HEK293 (cell line): ENCODE measurements around the gene SPTBN2.

Experiments used
- BCL11A ChIP-seq: fragments of 450-650 bp; formaldehyde crosslinking; IDR thresholded peaks from 2 replicates; pipeline ENCODE4 v1.5.1; 2016; ENCODE audit warnings: low read depth, missing biosample characterization, missing genetic modification characterization
- EGR2 ChIP-seq: fragments of 450-650 bp; formaldehyde crosslinking; IDR thresholded peaks from 2 replicates; pipeline ENCODE4 v1.5.1; 2016; ENCODE audit warnings: low read depth, missing biosample characterization, missing genetic modification characterization
- GLIS2 ChIP-seq: fragments of 450-650 bp; formaldehyde crosslinking; IDR thresholded peaks from 2 replicates; pipeline ENCODE4 v1.5.1; 2016; ENCODE audit warnings: missing biosample characterization, missing genetic modification characterization
- HIC1 ChIP-seq: fragments of 450-650 bp; formaldehyde crosslinking; IDR thresholded peaks from 2 replicates; pipeline ENCODE4 v1.5.1; 2016; ENCODE audit warnings: missing biosample characterization, missing genetic modification characterization
- KLF1 ChIP-seq: fragments of 450-650 bp; formaldehyde crosslinking; IDR thresholded peaks from 2 replicates; pipeline ENCODE4 v1.5.1; 2016; ENCODE audit warnings: missing biosample characterization, missing genetic modification characterization
- PATZ1 ChIP-seq: fragments of 450-650 bp; formaldehyde crosslinking; IDR thresholded peaks from 2 replicates; pipeline ENCODE4 v1.5.1; 2016; ENCODE audit warnings: missing biosample characterization, missing genetic modification characterization
- PBX3 ChIP-seq: sonication (generic); formaldehyde crosslinking; IDR thresholded peaks from 2 replicates; pipeline ENCODE4 v1.8.1; 2022; ENCODE audit warnings: mild to moderate bottlenecking, moderate library complexity, missing genetic modification reagents
- SP2 ChIP-seq: fragments of 450-650 bp; formaldehyde crosslinking; IDR thresholded peaks from 2 replicates; pipeline ENCODE4 v1.5.1; 2016; ENCODE audit warnings: missing biosample characterization, missing genetic modification characterization
- WT1 ChIP-seq: fragments of 450-650 bp; formaldehyde crosslinking; IDR thresholded peaks from 2 replicates; pipeline ENCODE4 v1.5.1; 2016; ENCODE audit warnings: missing biosample characterization, missing genetic modification characterization
- ZBTB11 ChIP-seq: fragments of 450-650 bp; formaldehyde crosslinking; conservative IDR thresholded peaks from 2 replicates; pipeline ENCODE4 v1.5.1; 2016; ENCODE audit warnings: low read depth, missing biosample characterization, missing genetic modification characterization
- ZBTB48 ChIP-seq: fragments of 450-650 bp; formaldehyde crosslinking; IDR thresholded peaks from 2 replicates; pipeline ENCODE4 v1.5.1; 2016; ENCODE audit warnings: missing biosample characterization, missing genetic modification characterization
- ZFHX2 ChIP-seq: fragments of 450-650 bp; formaldehyde crosslinking; conservative IDR thresholded peaks from 2 replicates; pipeline ENCODE4 v1.5.1; 2016; ENCODE audit warnings: missing biosample characterization, missing genetic modification characterization
- ZIC2 ChIP-seq: fragments of 450-650 bp; formaldehyde crosslinking; IDR thresholded peaks from 2 replicates; pipeline ENCODE4 v1.5.1; 2016; ENCODE audit warnings: missing biosample characterization, missing genetic modification characterization
- ZNF148 ChIP-seq: fragments of 450-650 bp; formaldehyde crosslinking; IDR thresholded peaks from 2 replicates; pipeline ENCODE4 v1.5.0; 2017; ENCODE audit warnings: missing biosample characterization, missing genetic modification characterization, borderline replicate concordance
- ZNF292 ChIP-seq: fragments of 450-650 bp; formaldehyde crosslinking; IDR thresholded peaks from 2 replicates; pipeline ENCODE4 v1.5.1; 2016; ENCODE audit warnings: low read depth, missing biosample characterization, missing genetic modification characterization, borderline replicate concordance
- ZNF324 ChIP-seq: fragments of 450-650 bp; formaldehyde crosslinking; IDR thresholded peaks from 2 replicates; pipeline ENCODE4 v1.5.1; 2016; ENCODE audit warnings: missing biosample characterization, missing genetic modification characterization
- ZNF335 ChIP-seq: fragments of 450-650 bp; formaldehyde crosslinking; conservative IDR thresholded peaks from 2 replicates; pipeline ENCODE4 v1.5.1; 2016; ENCODE audit warnings: missing biosample characterization, missing genetic modification characterization
- ZNF692 ChIP-seq: fragments of 450-650 bp; formaldehyde crosslinking; IDR thresholded peaks from 2 replicates; pipeline ENCODE4 v1.5.1; 2016; ENCODE audit warnings: missing biosample characterization, missing genetic modification characterization
- ZNF701 ChIP-seq: fragments of 450-650 bp; formaldehyde crosslinking; IDR thresholded peaks from 2 replicates; pipeline ENCODE4 v1.5.1; 2016; ENCODE audit warnings: missing biosample characterization, missing genetic modification characterization
- ZNF777 ChIP-seq: fragments of 450-650 bp; formaldehyde crosslinking; IDR thresholded peaks from 2 replicates; pipeline ENCODE4 v1.5.1; 2017; ENCODE audit warnings: missing biosample characterization, missing genetic modification characterization, borderline replicate concordance
- ZSCAN16 ChIP-seq: fragments of 450-650 bp; formaldehyde crosslinking; IDR thresholded peaks from 2 replicates; pipeline ENCODE4 v1.5.1; 2016; ENCODE audit warnings: missing biosample characterization, missing genetic modification characterization
- ZSCAN30 ChIP-seq: fragments of 450-650 bp; IDR thresholded peaks from 2 replicates; pipeline ENCODE4 v1.5.1; 2018; ENCODE audit warnings: missing biosample characterization, mild to moderate bottlenecking, missing genetic modification characterization, moderate library complexity
- ZSCAN5A ChIP-seq: fragments of 450-650 bp; formaldehyde crosslinking; IDR thresholded peaks from 2 replicates; pipeline ENCODE4 v1.5.1; 2016; ENCODE audit warnings: missing biosample characterization, missing genetic modification characterization

Gene SPTBN2

GRCh38 chr11:66744485-66745355 lies 15.7 kb upstream of the SPTBN2 start (continued):
- TF ChIP-seq EGR2 (tag by site-specific recombination) (peak; percentile 52), BCL11A (tag by site-specific recombination) (0 out of 2 replicates have a peak, but pooled peaks have one; percentile 24), ZBTB11 (tag by site-specific recombination) (0 out of 2 replicates have a peak, but pooled peaks have one; percentile 14), KLF1 (tag by site-specific recombination) (peak; percentile 88), WT1 (0 out of 2 replicates have a peak, but pooled peaks have one; percentile 10), ZNF148 (tag by site-specific recombination) (no peak), ZSCAN30 (peak; percentile 76; the same call in 1 of the 2 replicates), ZBTB48 (peak; percentile 14; the same call in 1 of the 2 replicates), ZNF335 (tag by site-specific recombination) (peak; percentile 74), ZSCAN16 (peak; percentile 96), ZFHX2 (tag by site-specific recombination) (peak; percentile 84), SP2 (tag by site-specific recombination) (peak; percentile 64), PATZ1 (tag by site-specific recombination) (peak; percentile 42), ZNF292 (tag by site-specific recombination) (no peak), HIC1 (tag by site-specific recombination) (peak; percentile 87), PBX3 (CRISPR knock-in tag) (peak; percentile 96), ZNF692 (peak; percentile 95), ZNF701 (tag by site-specific recombination) (no peak), ZIC2 (peak; percentile 63), ZNF777 (peak; percentile 83; the same call in 1 of the 2 replicates), ZSCAN5A (no peak), GLIS2 (tag by site-specific recombination) (peak; percentile 59; the same call in 1 of the 2 replicates), ZNF324 (tag by site-specific recombination) (peak; percentile 66; the same call in 1 of the 2 replicates)
